Breast epithelium (tissue), 4 donors: ENCODE measurements around the gene RENBP. TPM values are rescaled to one million over a fixed set of nuclear protein-coding genes. Genes with fewer than 3 reads are reported as not detected.

ENCODE experiments used
- DNase-seq, 2 donors: peaks; one replicate each; pipeline ENCODE4 v3.0.0-alpha.2; 2019; ENCODE audit warnings: low spot score in 2 of 2
- H3K27ac ChIP-seq, 2 donors: fragments of 200-600 bp; sonication (generic) in 1 of 2; one replicate each; pipeline ENCODE4 v1.5.1; 2016 to 2019; ENCODE audit warnings: mild to moderate bottlenecking in 1 of 2
- H3K27me3 ChIP-seq, 2 donors: fragments of 200-600 bp; sonication (generic) in 1 of 2; one replicate each; pipeline versions ENCODE4 v1.5.1 to v1.6.0; 2017 to 2019; ENCODE audit warnings: control low read depth in 1 of 2, mild to moderate bottlenecking in 1 of 2
- H3K36me3 ChIP-seq: fragments of 200-600 bp; one replicate; pipeline ENCODE4 v1.5.1; 2019
- H3K4me1 ChIP-seq, 2 donors: fragments of 200-600 bp; sonication (generic); one replicate each; pipeline ENCODE4 v1.5.1; 2016 to 2019; ENCODE audit warnings: control low read depth in 1 of 2
- H3K4me3 ChIP-seq, 3 donors: fragments of 200-600 bp; sonication (generic); 1 replicate in 2 of 3; 2 replicates in 1 of 3; pipeline ENCODE4 v1.5.1; 2016 to 2019; ENCODE audit warnings: mild to moderate bottlenecking in 3 of 3, moderate library complexity in 2 of 3
- H3K9me3 ChIP-seq, 2 donors: fragments of 200-600 bp; sonication (generic) in 1 of 2; one replicate each; pipeline ENCODE4 v1.5.1; 2016 to 2019; ENCODE audit warnings: control low read depth in 1 of 2
- POLR2A ChIP-seq: fragments of 450-650 bp; IDR thresholded peaks from one replicate; pipeline ENCODE4 v1.6.1; 2016; ENCODE audit warnings: antibody characterized with exemption, mild to moderate bottlenecking, moderate library complexity
- POLR2AphosphoS5 ChIP-seq, 3 donors: sonication (generic); formaldehyde crosslinking; IDR thresholded peaks; one replicate each; pipeline ENCODE4 v1.6.1; 2017; ENCODE audit warnings: antibody characterized with exemption in 3 of 3
- intact Hi-C: fragments of 100-400 bp; cut with DNase I; formaldehyde crosslinking; loops from one replicate; pipeline ENCODE4 v1.15.1; 2023; ENCODE audit warnings: low total_unique reads
- total RNA-seq, 3 donors: library from RNA; depleted of rRNA; stranded (reverse); fragments of >200 nt; gene quantifications; one replicate each; pipeline ENCODE4 v1.1.0, GENCODE V29; 2016
- TF ChIP-seq, protein P1 (sequence below), 3 donors: fragments of 450-650 bp; IDR thresholded peaks; one replicate each; pipeline ENCODE4 v1.5.1; 2016 to 2017; ENCODE audit warnings: antibody characterized with exemption in 3 of 3, mild to moderate bottlenecking in 3 of 3, moderate library complexity in 3 of 3

Gene RENBP
- total RNA-seq, 3 donors from 2014 or later: 6.6 to 50.7 (median 6.9) TPM

DNA sequence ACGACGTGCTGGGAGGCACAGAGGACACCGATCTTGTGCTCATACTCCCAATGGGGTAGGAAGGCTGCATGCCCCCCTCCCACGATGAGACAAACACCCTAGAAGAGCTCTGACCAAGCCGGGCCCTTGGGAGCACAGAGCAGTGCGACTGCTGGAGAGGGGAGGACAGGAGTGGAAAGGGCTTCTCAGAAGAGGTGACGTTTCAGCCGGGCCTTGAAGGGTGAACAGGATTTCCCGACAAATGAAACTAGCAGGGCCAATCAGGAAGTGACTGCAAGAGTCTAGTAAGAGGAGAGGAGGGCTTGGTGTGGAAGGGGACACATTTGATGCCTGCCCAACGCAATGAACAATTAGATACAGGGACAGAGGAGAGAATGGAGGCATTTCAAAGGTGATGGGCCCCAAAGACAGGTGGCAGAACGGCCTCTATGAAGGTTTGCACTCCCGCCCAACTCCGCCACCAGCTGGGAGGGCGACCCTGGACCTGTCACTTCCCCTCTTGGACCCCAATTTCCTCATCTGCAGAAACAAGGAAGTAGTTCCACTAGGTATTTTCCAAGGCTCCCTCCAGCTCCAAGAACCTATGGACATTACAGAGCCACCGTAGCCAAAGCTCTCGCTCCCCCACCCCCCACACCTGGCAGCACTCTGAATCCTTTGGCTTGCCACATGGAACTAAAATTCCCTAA lies 23.2 kb upstream of the RENBP start:
- no peaks in the 10 kb centered on the region for H3K9me3 ChIP-seq
- peaks cover 0 to 6% of the 10 kb centered on the region in 2 donors for H3K4me1 ChIP-seq
- peak overlapping the region; percentile 26 to 100 for H3K27ac ChIP-seq
- intact Hi-C loops: no loop called here
- H3K27me3 ChIP-seq: peaks cover 0 to 24% of the 10 kb centered on the region in 2 donors
- DNase-seq: no peak
- H3K4me3 ChIP-seq: peak overlapping the region in 1 of 3 donors; percentile 91
- TF ChIP-seq POLR2A: no peak
- no peaks in the 10 kb centered on the region for H3K36me3 ChIP-seq

- peaks cover 0 to 6% of the 10 kb centered on the region in 2 donors for H3K4me1 ChIP-seq
- H3K4me3 ChIP-seq: peak overlapping the region in 1 of 3 donors; percentile 91
These were observed 22.5 kb upstream of the RENBP start for GRCh38 chrX:153966841-153967535.

GRCh38 chrX:153966283-153966688 lies 21.8 kb upstream of the RENBP start:
- Histone ChIP-seq H3K4me1 (peaks cover 0 to 6% of the 10 kb centered on the region in 2 donors), H3K4me3 (peak overlapping the region in 1 of 3 donors; percentile 91), H3K27ac (peak overlapping the region in 1 of 2 donors; percentile 100), H3K36me3 (no peaks in the 10 kb centered on the region), H3K9me3 (no peaks in the 10 kb centered on the region), H3K27me3 (peaks cover 0 to 33% of the 10 kb centered on the region in 2 donors)
- intact Hi-C loops: no loop called here
- TF ChIP-seq POLR2AphosphoS5 (IDR thresholded peaks at IDR 0.05): no peak
- TF ChIP-seq POLR2A: no peak
- TF ChIP-seq, protein P1, sequence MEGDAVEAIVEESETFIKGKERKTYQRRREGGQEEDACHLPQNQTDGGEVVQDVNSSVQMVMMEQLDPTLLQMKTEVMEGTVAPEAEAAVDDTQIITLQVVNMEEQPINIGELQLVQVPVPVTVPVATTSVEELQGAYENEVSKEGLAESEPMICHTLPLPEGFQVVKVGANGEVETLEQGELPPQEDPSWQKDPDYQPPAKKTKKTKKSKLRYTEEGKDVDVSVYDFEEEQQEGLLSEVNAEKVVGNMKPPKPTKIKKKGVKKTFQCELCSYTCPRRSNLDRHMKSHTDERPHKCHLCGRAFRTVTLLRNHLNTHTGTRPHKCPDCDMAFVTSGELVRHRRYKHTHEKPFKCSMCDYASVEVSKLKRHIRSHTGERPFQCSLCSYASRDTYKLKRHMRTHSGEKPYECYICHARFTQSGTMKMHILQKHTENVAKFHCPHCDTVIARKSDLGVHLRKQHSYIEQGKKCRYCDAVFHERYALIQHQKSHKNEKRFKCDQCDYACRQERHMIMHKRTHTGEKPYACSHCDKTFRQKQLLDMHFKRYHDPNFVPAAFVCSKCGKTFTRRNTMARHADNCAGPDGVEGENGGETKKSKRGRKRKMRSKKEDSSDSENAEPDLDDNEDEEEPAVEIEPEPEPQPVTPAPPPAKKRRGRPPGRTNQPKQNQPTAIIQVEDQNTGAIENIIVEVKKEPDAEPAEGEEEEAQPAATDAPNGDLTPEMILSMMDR (IDR thresholded peaks at IDR 0.05): no peak
- no peak for DNase-seq

More at GRCh38 chrX:153966841-153967535, 22.5 kb upstream of the RENBP start:
- no peak for DNase-seq
- Histone ChIP-seq H3K9me3 (no peaks in the 10 kb centered on the region), H3K36me3 (no peaks in the 10 kb centered on the region), H3K27ac (peak overlapping the region; percentile 26 to 100), H3K27me3 (peaks cover 0 to 26% of the 10 kb centered on the region in 2 donors)
- intact Hi-C loops: no loop called here
- TF ChIP-seq, protein P1 (IDR thresholded peaks at IDR 0.05): no peak
- no peak for TF ChIP-seq POLR2A
- no peak for TF ChIP-seq POLR2AphosphoS5 (IDR thresholded peaks at IDR 0.05)

DNA sequence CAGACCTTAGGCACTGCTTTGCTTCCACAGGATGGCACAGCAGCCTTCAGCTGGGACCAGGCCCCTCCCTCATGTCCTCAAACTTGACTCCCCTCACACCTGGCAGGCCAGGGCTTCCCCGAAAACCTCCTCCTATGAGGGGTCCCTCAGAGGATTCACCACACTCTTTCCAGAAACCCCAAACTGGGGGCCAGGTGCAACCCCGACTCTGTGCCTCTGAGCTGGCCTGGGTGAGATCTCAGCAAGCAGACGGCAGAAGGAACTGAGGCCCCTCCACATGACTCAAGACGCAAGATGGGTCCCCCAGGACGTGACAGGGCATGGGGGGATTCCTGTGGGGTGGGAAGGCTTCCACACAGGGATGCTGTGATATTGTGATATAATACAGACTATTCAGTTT lies 21.0 kb upstream of the RENBP start:
- H3K9me3 ChIP-seq: no peaks in the 10 kb centered on the region
- peaks cover 0 to 6% of the 10 kb centered on the region in 2 donors for H3K4me1 ChIP-seq

DNA sequence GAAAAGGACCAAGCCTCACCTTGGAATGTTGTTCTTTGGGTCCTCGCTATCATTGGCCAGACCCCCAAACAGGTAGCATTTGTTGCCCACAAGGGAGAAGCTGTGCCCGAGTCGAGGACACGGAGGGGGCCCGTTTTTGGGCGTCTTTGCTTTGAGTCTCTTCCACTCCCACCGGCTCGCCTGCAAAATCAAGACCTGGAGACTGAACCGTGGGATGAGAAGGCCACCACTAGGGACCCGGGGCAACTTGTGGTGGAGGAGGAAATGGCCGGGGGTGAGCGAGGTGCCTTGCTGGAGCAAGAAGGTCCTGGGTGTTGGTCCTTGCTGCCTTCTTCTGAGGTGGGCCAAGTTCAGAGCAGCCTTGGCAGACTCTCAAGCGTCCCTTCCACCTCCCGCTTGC lies 19.7 kb upstream of the RENBP start:
- DNase-seq: no peak
- Histone ChIP-seq H3K4me1 (peaks cover 0 to 6% of the 10 kb centered on the region in 2 donors), H3K27ac (no peak overlapping the region), H3K36me3 (no peaks in the 10 kb centered on the region), H3K27me3 (peaks cover 0 to 38% of the 10 kb centered on the region in 2 donors), H3K4me3 (no peak overlapping the region), H3K9me3 (no peaks in the 10 kb centered on the region)
- TF ChIP-seq POLR2AphosphoS5 (IDR thresholded peaks at IDR 0.05) (no peak), POLR2A (no peak)
- TF ChIP-seq, protein P1 (IDR thresholded peaks at IDR 0.05): no peak
- intact Hi-C loops: no loop called here

More for the DNA sequence above, 21.0 kb upstream of the RENBP start:
- TF ChIP-seq, protein P1 (IDR thresholded peaks at IDR 0.05): no peak
- TF ChIP-seq POLR2A (no peak), POLR2AphosphoS5 (IDR thresholded peaks at IDR 0.05) (no peak)
- H3K27ac ChIP-seq: no peak overlapping the region
- H3K27me3 ChIP-seq: peaks cover 0 to 34% of the 10 kb centered on the region in 2 donors
- no peak for DNase-seq
- intact Hi-C loops: no loop called here
- H3K36me3 ChIP-seq: no peaks in the 10 kb centered on the region
- no peak overlapping the region for H3K4me3 ChIP-seq
